Erythroblast (primary cell): ENCODE measurements around the gene OR2B2.

Source experiments
- GATA1 ChIP-seq: IDR thresholded peaks from 2 replicates; pipeline ENCODE4 v1.6.1; 2011; ENCODE audit warnings: low read depth, mild to moderate bottlenecking, control low read depth, low read length, moderate library complexity
- POLR2A ChIP-seq: IDR thresholded peaks from 2 replicates; pipeline ENCODE4 v1.6.1; 2011; ENCODE audit warnings: mild to moderate bottlenecking, low read length

- TF ChIP-seq POLR2A (peak; percentile 78), GATA1 (no peak)
Measured at GRCh38 chr6:27894839-27895762, 17.1 kb downstream of the OR2B2 start.
